ENCODE measurements around the gene RBP2.

RBP2 gene

DNA sequence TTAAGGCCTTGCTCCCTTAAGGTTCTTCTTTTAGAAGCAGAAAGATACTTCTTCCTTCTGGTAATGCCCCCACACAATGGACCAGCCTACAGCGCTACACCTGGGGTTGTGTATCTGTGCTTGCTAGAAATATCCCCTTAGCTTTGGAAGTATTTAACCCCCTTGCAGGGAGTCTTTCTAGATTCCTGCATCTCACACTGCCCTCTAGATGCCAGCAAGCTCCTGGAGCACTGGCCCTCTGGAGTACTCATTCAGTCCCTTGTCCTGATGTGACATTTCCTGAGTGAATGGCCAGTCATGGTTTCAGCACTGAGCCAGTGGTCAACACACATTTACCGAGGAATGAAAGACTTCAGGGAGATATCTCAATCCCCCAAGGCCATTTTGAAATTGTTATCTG is 30.4 kb upstream of the RBP2 start:
- TF ChIP-seq, protein P1, sequence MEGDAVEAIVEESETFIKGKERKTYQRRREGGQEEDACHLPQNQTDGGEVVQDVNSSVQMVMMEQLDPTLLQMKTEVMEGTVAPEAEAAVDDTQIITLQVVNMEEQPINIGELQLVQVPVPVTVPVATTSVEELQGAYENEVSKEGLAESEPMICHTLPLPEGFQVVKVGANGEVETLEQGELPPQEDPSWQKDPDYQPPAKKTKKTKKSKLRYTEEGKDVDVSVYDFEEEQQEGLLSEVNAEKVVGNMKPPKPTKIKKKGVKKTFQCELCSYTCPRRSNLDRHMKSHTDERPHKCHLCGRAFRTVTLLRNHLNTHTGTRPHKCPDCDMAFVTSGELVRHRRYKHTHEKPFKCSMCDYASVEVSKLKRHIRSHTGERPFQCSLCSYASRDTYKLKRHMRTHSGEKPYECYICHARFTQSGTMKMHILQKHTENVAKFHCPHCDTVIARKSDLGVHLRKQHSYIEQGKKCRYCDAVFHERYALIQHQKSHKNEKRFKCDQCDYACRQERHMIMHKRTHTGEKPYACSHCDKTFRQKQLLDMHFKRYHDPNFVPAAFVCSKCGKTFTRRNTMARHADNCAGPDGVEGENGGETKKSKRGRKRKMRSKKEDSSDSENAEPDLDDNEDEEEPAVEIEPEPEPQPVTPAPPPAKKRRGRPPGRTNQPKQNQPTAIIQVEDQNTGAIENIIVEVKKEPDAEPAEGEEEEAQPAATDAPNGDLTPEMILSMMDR (IDR thresholded peaks at IDR 0.05; ENCODE audit: low read depth, low read length), result no peak; the same call in 1 of the 2 replicates
- no peak for DNase-seq (ENCODE audit: extremely low read depth, low read depth)

DNA sequence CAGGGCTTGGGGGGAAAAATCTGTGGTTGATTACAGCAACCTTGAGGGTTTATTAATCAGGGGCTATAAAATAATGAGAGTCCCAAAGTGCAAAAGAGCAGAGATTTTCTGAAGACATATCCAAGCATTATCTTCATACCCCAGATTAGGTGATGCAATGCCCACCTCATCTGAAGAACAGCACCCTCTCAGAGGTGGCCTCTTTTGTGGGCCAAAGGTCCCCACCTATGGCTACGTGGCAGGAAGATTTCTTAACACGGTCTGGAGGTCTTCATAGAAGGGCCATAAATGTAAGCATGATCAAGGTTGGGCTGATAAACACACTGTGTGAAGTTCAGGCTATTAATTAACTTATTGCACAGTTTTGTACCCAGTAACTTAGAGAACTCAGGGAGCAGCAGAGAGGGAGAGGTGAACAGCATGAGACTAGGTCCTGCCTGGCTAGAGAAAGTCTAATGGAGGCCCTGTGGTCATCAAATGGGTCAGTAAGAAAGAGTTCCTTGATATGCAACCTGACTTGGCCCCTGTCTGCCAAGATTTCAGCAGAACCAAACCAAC is 29.6 kb upstream of the RBP2 start:
- TF ChIP-seq, protein P1 (IDR thresholded peaks at IDR 0.05; ENCODE audit: low read depth, low read length), result no peak
- DNase-seq (ENCODE audit: extremely low read depth, low read depth), result no peak

DNA sequence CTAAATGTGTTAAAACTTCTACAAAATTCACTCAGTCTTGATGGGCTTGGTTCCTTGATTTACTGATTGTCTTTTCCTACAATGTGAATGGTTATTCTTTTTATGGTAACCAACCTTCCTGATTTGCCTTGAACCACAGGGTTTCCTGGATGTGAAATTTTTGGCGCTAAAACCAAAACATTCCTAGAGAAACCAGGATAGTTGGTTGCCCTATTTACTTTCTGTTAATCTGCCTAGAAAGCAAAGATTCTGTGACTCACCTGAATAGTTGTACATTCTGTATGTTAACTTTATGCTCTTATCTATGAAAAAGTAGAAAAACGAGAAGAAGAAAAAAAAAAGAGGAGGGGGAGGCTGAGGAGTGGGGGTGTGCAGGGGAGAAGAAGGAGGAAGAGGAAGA is 23.2 kb upstream of the RBP2 start:
- TF ChIP-seq, protein P1 (IDR thresholded peaks at IDR 0.05; ENCODE audit: low read depth, low read length), result no peak
- no peak for DNase-seq (ENCODE audit: extremely low read depth, low read depth)

DNA sequence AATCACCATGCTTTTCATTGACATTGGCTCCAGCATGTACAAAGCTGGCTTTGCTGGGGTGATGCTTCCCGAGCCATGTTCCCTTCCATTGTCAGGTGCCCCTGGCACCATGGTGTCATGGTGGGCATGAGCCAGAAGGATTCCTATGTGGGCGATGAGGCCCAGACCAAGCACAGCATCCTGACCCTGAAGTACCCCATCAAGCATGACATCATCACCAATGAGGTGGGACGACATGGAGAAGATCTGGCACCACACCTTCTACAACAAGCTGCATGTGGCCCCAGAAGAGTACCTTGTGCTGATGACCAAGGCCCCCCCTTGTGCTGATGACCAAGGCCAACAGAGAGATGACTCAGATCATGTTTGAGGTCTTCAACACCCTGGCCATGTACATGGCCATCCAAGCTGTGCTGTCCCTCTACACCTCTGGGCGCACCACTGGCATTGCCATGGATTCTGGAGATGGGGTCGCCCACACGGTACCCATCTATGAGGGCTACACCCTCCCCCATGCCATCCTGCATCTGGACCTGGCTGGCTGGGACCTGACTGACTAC is 17.6 kb upstream of the RBP2 start:
- TF ChIP-seq, protein P1 (IDR thresholded peaks at IDR 0.05; ENCODE audit: low read depth, low read length), result no peak
- DNase-seq (ENCODE audit: extremely low read depth, low read depth), result no peak

DNA sequence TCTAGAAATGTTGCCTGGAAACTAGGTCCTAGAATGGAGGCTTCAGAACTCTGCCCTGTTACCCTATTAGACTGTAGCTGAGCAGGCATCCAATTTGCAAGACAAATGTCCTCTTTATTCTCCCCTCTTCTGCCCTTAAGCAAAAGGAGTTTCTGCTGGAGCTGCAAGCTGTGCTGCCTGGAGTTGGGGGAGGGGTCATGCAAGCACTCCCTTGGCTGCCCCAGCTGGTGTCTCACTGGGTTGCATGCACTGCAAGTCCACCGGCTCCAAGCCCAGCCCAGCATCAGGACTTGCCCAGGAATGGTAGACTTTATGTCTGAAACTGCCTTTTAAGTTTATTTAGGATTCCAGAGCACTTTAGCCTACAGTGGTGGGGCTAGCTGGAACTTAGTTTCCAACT is 15.7 kb upstream of the RBP2 start:
- TF ChIP-seq, protein P1 (IDR thresholded peaks at IDR 0.05; ENCODE audit: low read depth, low read length), result no peak
- no peak for DNase-seq (ENCODE audit: extremely low read depth, low read depth)

DNA sequence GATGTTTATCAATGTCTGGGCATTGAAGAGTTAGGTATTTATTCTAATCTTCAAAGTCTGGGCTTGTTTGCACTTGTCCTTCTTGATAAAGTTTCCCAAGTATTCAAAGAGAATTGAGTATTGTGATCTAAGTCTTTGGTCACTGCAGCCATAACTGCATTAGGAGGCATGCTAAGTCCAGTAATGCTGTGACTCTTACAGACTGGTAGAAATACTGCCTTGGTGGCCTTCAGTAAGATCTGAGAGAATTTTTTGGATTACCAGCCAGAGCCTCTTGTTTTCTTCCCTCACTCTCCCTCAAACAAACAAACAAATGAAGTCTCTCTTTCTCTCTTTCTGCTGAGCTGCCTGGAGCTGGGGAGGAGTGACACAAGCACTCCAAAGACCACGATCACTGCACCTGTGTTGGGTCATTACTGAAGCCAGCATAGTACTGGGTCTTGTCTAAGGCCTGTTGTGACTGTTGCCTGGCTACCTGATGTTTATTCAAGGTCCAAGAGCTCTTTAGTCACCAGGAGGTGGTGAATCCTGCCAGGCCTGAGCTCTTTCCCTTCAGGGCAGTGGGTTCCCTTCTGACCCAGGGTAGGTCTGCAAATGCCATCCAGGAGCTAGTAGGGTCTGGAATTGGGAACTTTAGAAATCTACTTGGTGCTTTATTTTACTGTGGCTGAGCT is 14.8 kb upstream of the RBP2 start:
- TF ChIP-seq, protein P1 (IDR thresholded peaks at IDR 0.05; ENCODE audit: low read depth, low read length), result no peak
- DNase-seq (ENCODE audit: extremely low read depth, low read depth), result no peak

DNA sequence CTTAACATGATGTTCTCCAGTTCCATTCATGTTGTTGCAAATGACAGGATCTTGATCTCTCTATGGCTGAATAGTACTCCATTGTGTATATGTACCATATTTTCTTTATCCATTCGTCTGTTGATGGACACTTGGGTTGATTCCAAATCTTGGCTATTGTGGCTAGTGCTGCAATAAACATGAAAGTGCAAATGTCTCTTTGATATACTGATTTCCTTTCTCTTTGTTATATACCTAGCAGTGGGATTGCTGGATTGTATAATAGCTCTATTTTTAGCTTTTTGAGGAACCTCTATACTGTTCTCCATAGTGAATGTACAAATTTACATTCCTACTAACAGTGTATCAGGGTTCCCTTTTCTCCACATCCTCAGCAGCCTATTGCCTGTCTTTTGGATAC is 5.9 kb upstream of the RBP2 start:
- TF ChIP-seq, protein P1 (IDR thresholded peaks at IDR 0.05; ENCODE audit: low read depth, low read length), result no peak
- no peak for DNase-seq (ENCODE audit: extremely low read depth, low read depth)
